ENCODE measurements around the gene CRHR1. TPM values are rescaled to one million over a fixed set of nuclear protein-coding genes. Genes with fewer than 3 reads are reported as not detected.

CRHR1 gene
- total and polyA plus RNA-seq, 7 donors: 0.09 to 0.30 TPM; not detected in 5

- 85 to 92% (median 90%) methylated on average over 15 of the region's 15 CpGs for WGBS, 3 donors
- H3K4me1 ChIP-seq: no peaks in the 10 kb centered on the region
- H3K36me3 ChIP-seq (ENCODE audit: insufficient read depth in 1 of 2, low read depth in 1 of 2): no peaks in the 10 kb centered on the region
- ATAC-seq (no peak), DNase-seq (no peak)
- peaks cover 0 to 9% (median 8%) of the 10 kb centered on the region in 3 donors for H3K27me3 ChIP-seq (ENCODE audit: insufficient read depth in 3 of 3, low read length in 2 of 3)
- intact Hi-C loops (cut with DNase I): no loop called here
- H3K4me3 ChIP-seq: no peak overlapping the region
- H3K27ac ChIP-seq: no peak overlapping the region
- no peaks in the 10 kb centered on the region for H3K9me3 ChIP-seq
- TF ChIP-seq, protein P1, sequence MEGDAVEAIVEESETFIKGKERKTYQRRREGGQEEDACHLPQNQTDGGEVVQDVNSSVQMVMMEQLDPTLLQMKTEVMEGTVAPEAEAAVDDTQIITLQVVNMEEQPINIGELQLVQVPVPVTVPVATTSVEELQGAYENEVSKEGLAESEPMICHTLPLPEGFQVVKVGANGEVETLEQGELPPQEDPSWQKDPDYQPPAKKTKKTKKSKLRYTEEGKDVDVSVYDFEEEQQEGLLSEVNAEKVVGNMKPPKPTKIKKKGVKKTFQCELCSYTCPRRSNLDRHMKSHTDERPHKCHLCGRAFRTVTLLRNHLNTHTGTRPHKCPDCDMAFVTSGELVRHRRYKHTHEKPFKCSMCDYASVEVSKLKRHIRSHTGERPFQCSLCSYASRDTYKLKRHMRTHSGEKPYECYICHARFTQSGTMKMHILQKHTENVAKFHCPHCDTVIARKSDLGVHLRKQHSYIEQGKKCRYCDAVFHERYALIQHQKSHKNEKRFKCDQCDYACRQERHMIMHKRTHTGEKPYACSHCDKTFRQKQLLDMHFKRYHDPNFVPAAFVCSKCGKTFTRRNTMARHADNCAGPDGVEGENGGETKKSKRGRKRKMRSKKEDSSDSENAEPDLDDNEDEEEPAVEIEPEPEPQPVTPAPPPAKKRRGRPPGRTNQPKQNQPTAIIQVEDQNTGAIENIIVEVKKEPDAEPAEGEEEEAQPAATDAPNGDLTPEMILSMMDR (IDR thresholded peaks at IDR 0.05): no peak
These were observed 33.2 kb upstream of the CRHR1 start for GRCh38 chr17:45750779-45751440.

DNA sequence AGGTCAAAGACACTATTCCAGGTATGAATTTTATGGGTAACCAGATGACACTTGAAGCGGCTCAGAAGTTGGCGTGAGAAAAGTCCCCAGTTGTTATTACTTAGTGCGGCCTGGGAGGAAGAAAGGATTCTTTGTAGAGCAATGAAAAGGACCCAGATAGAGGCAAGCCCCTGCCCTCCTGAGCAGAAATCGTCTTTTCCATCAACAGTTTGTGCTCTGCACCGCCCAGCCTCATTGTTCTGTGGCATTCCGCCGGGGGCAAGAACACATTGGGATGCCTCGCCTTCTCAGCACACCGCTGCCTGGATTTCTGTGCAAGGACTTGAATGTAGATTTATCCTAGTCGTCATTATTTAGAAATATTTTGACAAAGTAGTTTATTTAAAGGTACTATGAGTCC, 32.7 kb upstream of the CRHR1 start:
- ATAC-seq: no peak
- TF ChIP-seq, protein P1 (IDR thresholded peaks at IDR 0.05): no peak
- intact Hi-C loops (cut with DNase I): no loop called here
- 81 to 86% (median 83%) methylated on average over 10 of the region's 10 CpGs for WGBS, 3 donors
- DNase-seq: no peak
- H3K9me3 ChIP-seq: no peaks in the 10 kb centered on the region
- H3K36me3 ChIP-seq (ENCODE audit: insufficient read depth in 1 of 2, low read depth in 1 of 2): no peaks in the 10 kb centered on the region
- no peak overlapping the region for H3K4me3 ChIP-seq
- no peak overlapping the region for H3K27ac ChIP-seq
- H3K27me3 ChIP-seq (ENCODE audit: insufficient read depth in 3 of 3, low read length in 2 of 3): peaks cover 0 to 15% (median 7%) of the 10 kb centered on the region in 3 donors
- no peaks in the 10 kb centered on the region for H3K4me1 ChIP-seq

GRCh38 chr17:45752246-45752645, 31.9 kb upstream of the CRHR1 start:
- intact Hi-C loops (cut with DNase I): no loop called here
- no peaks in the 10 kb centered on the region for H3K9me3 ChIP-seq
- WGBS, 3 donors: 75 to 80% (median 78%) methylated on average over 9 of the region's 9 CpGs
- H3K4me1 ChIP-seq: no peaks in the 10 kb centered on the region
- no peaks in the 10 kb centered on the region for H3K36me3 ChIP-seq (ENCODE audit: insufficient read depth in 1 of 2, low read depth in 1 of 2)
- DNase-seq (no peak), ATAC-seq (no peak)
- H3K4me3 ChIP-seq: no peak overlapping the region
- TF ChIP-seq, protein P1 (IDR thresholded peaks at IDR 0.05): no peak
- no peak overlapping the region for H3K27ac ChIP-seq
- peaks cover 0 to 15% (median 7%) of the 10 kb centered on the region in 3 donors for H3K27me3 ChIP-seq (ENCODE audit: insufficient read depth in 3 of 3, low read length in 2 of 3)

DNA sequence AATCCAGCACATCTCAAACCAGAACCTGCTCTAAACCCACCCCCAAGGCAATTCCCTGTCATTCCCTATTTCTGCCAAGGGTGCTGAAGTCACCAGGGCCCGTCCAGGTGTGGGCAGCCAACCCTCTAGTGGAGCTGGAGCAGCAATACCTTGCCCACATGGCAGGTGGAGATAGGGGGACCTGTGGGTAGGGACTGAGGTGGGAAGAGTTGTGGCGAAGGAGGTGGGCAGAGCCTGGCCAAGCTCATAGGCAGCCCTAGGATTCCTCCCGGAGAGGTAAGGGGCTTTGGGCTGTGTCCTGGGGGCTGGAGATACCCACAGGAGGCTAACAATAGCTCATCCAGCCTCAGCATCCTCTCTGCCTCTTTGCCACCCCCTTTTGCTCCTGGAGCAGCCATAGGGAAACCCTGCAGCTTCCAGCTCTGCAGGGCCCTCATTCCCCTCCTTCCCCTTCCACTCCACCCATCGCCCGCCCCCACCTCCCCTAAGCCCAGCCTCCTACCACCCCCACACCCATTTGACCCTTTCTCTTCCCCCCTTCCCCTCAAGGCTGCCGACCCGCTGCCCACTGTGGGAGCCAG, 30.4 kb upstream of the CRHR1 start:
- no peaks in the 10 kb centered on the region for H3K4me1 ChIP-seq
- peaks cover 0 to 15% (median 9%) of the 10 kb centered on the region in 3 donors for H3K27me3 ChIP-seq (ENCODE audit: insufficient read depth in 3 of 3, low read length in 2 of 3)
- ATAC-seq (no peak), DNase-seq (no peak)
- TF ChIP-seq, protein P1 (IDR thresholded peaks at IDR 0.05): no peak
- no peak overlapping the region for H3K4me3 ChIP-seq
- intact Hi-C loops (cut with DNase I): no loop called here
- no peaks in the 10 kb centered on the region for H3K9me3 ChIP-seq
- H3K27ac ChIP-seq: no peak overlapping the region
- H3K36me3 ChIP-seq (ENCODE audit: insufficient read depth in 1 of 2, low read depth in 1 of 2): no peaks in the 10 kb centered on the region
- 39 to 71% (median 65%) methylated on average over 4 to 7 of the region's 7 CpGs for WGBS, 3 donors

Measured in psoas muscle (tissue), 8 donors.